ENCODE measurements around the gene ANKRD11. TPM values are rescaled to one million over a fixed set of nuclear protein-coding genes. Genes with fewer than 3 reads are reported as not detected.
A peak's percentile ranks its signal among the peaks of the same experiment; 100 is the strongest.

Gene ANKRD11
- polyA plus RNA-seq, 6 donors from 2014 or later = 0.78 to 24.8 (median 10.1) TPM

DNA sequence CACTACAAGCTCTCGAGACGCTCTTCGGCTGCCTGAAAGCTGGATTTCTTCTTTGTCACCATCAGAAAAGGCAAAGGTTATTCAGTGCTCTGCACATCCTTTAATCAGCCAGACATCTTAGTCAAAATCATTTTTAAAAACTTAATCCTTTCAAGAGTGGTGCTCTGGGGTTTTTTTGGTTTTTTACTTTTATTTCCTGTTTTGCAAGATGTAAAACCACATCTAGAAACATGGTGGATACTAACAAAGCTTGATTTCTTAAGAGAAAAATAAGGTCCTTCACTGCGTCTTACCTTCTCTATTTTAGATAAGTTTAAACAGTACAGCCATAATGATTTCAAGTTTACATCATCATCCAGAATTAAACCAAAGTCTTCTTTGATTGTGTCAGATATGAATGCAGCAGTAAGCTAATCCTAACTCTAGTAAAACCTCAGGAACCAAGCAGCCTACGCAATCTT, 6.3 kb downstream of the ANKRD11 start:
- H3K9me3 Mint-ChIP-seq = no peaks in the 10 kb centered on the region
- H3K4me1 Mint-ChIP-seq = peaks cover 77 to 91% (median 81%) of the 10 kb centered on the region in 3 donors
- H3K4me3 Mint-ChIP-seq = peak overlapping the region; percentile 63 to 90 (median 82)
- H3K36me3 Mint-ChIP-seq = peaks cover 0 to 7% of the 10 kb centered on the region in 2 donors
- DNase-seq (peak; percentile 52), ATAC-seq (ENCODE audit: low read depth in 2 of 2) (no peak)
- peaks cover 0 to 2% (median 0%) of the 10 kb centered on the region in 3 donors for H3K27me3 Mint-ChIP-seq
- peak overlapping the region; percentile 59 to 99 (median 95) for H3K27ac Mint-ChIP-seq

DNA sequence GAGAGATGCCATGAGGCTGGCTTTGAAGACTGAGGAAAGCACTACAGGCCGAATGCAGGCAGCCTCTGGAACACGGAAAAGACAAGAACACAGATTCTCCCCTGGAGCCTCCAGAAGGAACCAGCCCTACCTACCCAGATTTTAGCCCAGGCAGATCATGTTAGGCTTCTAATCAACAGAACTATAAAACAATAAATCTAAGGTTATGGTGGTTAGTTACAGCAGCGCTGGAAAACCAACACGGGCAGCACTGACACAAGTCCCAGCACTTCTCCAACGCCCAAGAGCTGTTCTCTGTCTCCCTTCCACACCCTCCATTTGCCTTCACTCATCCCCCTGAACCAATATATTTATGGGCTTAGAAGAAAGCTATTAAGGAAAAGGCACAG, 7.5 kb downstream of the ANKRD11 start:
- Mint-ChIP-seq H3K4me3 (peak overlapping the region; percentile 44 to 90 (median 80)), H3K27me3 (no peaks in the 10 kb centered on the region), H3K27ac (peak overlapping the region in 3 of 6 donors; percentile 14 to 93 (median 51)), H3K4me1 (peaks cover 76 to 95% (median 80%) of the 10 kb centered on the region in 3 donors), H3K36me3 (peaks cover 0 to 7% of the 10 kb centered on the region in 2 donors), H3K9me3 (no peaks in the 10 kb centered on the region)
- DNase-seq (no peak), ATAC-seq (ENCODE audit: low read depth in 2 of 2) (no peak)

GRCh38 chr16:89482150-89482816, 8.1 kb downstream of the ANKRD11 start:
- Mint-ChIP-seq H3K27me3 (no peaks in the 10 kb centered on the region), H3K9me3 (no peaks in the 10 kb centered on the region), H3K4me3 (peak overlapping the region; percentile 30 to 90 (median 71)), H3K36me3 (peaks cover 0 to 7% of the 10 kb centered on the region in 2 donors), H3K4me1 (peaks cover 74 to 96% (median 78%) of the 10 kb centered on the region in 3 donors), H3K27ac (peak overlapping the region in 5 of 6 donors; percentile 14 to 72 (median 44))
- DNase-seq = no peak
- no peak for ATAC-seq (ENCODE audit: low read depth in 2 of 2)

- Mint-ChIP-seq H3K4me1 (peaks cover 77 to 96% (median 85%) of the 10 kb centered on the region in 3 donors), H3K36me3 (peaks cover 0 to 7% of the 10 kb centered on the region in 2 donors), H3K9me3 (no peaks in the 10 kb centered on the region), H3K4me3 (peak overlapping the region in 3 of 8 donors; percentile 19 to 90 (median 78)), H3K27ac (peak overlapping the region in 1 of 6 donors; percentile 81), H3K27me3 (no peaks in the 10 kb centered on the region)
- DNase-seq (no peak), ATAC-seq (ENCODE audit: low read depth in 2 of 2) (no peak)
These were observed 8.9 kb downstream of the ANKRD11 start for GRCh38 chr16:89481356-89481955.

DNA sequence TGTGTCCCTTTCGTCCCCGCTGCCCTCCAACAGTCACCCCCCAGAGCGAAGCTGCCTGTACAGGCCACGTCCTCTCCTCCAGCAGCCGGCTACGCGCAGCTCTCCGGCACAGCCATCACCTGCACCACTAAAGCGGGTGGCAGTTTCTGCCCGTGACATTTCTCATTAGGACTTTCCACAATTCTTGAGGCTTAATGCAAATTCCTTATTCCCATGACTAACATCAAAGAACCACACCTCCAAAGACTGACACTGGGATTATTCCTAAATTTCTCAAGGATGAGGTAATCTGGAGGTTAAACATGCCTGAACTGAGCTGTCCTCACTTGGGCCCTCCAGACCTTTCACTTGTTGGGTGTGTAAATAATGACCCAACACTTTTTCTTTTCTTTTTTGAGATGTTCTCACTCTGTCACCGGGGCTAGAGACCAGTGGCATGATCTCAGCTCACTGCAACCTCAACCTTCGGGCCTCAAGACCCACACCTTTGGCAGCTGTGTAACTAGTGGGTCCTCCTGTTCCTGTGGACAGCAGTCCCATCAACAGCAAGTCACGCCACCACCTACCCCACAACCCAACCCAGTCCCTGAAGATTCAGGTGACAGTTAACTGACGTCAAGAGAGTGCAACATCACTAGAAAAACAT, 11.7 kb downstream of the ANKRD11 start:
- Mint-ChIP-seq H3K27ac (peak overlapping the region; percentile 71 to 92 (median 87)), H3K27me3 (no peaks in the 10 kb centered on the region), H3K4me3 (peak overlapping the region in 5 of 8 donors; percentile 54 to 77 (median 65)), H3K36me3 (peaks cover 5 to 7% of the 10 kb centered on the region in 2 donors), H3K4me1 (peaks cover 71 to 96% (median 84%) of the 10 kb centered on the region in 3 donors), H3K9me3 (no peaks in the 10 kb centered on the region)
- ATAC-seq (ENCODE audit: low read depth in 2 of 2) (no peak), DNase-seq (no peak)

DNA sequence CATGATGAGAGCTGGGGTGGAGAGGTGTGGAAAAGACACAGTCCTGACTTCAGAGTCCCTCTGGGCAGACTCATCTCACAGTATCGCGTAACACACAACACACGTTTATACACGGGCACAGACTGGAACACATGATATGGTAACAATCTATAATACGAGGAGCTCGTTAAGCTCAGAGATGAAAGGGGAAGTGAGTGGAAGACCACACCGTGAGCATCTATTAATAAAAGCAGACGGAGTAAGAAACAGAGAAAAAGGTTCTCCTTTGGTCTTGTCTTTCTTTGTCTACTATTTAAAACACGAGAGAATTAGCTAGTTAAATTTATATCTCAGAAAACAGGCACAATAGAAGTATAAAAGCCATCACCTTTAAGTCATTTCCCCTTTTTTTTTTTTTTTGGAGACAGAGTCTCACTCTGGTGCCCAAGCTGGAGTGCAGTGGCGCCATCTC, 13.5 kb downstream of the ANKRD11 start:
- Mint-ChIP-seq H3K27ac (peak overlapping the region; percentile 36 to 95 (median 86)), H3K36me3 (peaks cover 5 to 7% of the 10 kb centered on the region in 2 donors), H3K27me3 (no peaks in the 10 kb centered on the region), H3K4me1 (peaks cover 73 to 96% (median 86%) of the 10 kb centered on the region in 3 donors), H3K9me3 (no peaks in the 10 kb centered on the region), H3K4me3 (peak overlapping the region; percentile 55 to 91 (median 74))
- ATAC-seq (ENCODE audit: low read depth in 2 of 2) = peak; percentile 93 to 94
- DNase-seq = peak; percentile 76

DNA sequence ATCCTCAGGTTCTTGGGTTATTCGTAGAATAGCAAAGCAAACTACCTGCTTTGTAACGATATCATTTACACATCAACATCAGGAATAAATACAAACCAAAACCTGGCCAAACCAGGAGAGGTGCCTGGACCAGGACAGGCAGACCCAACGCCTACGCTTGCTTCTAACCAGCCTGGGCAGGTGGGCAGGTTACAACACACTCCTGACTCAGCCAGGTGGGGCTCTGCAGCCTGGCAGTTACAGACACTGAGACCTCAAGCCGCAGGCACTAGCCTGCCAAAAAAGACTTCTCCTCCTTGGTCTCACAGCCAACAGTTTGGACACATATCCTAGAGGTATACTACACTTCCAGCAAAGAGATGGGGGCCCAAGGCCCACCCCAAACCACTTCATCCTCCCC, 14.0 kb downstream of the ANKRD11 start:
- H3K4me1 Mint-ChIP-seq = peaks cover 72 to 96% (median 86%) of the 10 kb centered on the region in 3 donors
- ATAC-seq (ENCODE audit: low read depth in 2 of 2) (peak; percentile 5 to 11), DNase-seq (no peak)
- peak overlapping the region; percentile 36 to 95 (median 86) for H3K27ac Mint-ChIP-seq
- no peaks in the 10 kb centered on the region for H3K27me3 Mint-ChIP-seq
- peak overlapping the region; percentile 55 to 91 (median 74) for H3K4me3 Mint-ChIP-seq
- peaks cover 5 to 7% of the 10 kb centered on the region in 2 donors for H3K36me3 Mint-ChIP-seq
- no peaks in the 10 kb centered on the region for H3K9me3 Mint-ChIP-seq

GRCh38 chr16:89475144-89475543, 15.2 kb downstream of the ANKRD11 start:
- Mint-ChIP-seq H3K36me3 (peaks cover 0 to 5% of the 10 kb centered on the region in 2 donors), H3K27ac (peak overlapping the region in 2 of 6 donors; percentile 20 to 63), H3K27me3 (no peaks in the 10 kb centered on the region), H3K4me1 (peaks cover 65 to 94% (median 85%) of the 10 kb centered on the region in 3 donors), H3K9me3 (no peaks in the 10 kb centered on the region), H3K4me3 (peak overlapping the region in 3 of 8 donors; percentile 21 to 76 (median 56))
- ATAC-seq (ENCODE audit: low read depth in 2 of 2) (no peak), DNase-seq (no peak)

- H3K4me3 Mint-ChIP-seq = peak overlapping the region in 3 of 8 donors; percentile 7 to 44 (median 39)
- H3K27ac Mint-ChIP-seq = peak overlapping the region in 2 of 6 donors; percentile 13 to 75
- H3K27me3 Mint-ChIP-seq = no peaks in the 10 kb centered on the region
- H3K9me3 Mint-ChIP-seq = no peaks in the 10 kb centered on the region
- peaks cover 0 to 5% of the 10 kb centered on the region in 2 donors for H3K36me3 Mint-ChIP-seq
- H3K4me1 Mint-ChIP-seq = peaks cover 63 to 92% (median 89%) of the 10 kb centered on the region in 3 donors
- no peak for DNase-seq
- no peak for ATAC-seq (ENCODE audit: low read depth in 2 of 2)
These were observed 16.5 kb downstream of the ANKRD11 start for GRCh38 chr16:89473791-89474414.

DNA sequence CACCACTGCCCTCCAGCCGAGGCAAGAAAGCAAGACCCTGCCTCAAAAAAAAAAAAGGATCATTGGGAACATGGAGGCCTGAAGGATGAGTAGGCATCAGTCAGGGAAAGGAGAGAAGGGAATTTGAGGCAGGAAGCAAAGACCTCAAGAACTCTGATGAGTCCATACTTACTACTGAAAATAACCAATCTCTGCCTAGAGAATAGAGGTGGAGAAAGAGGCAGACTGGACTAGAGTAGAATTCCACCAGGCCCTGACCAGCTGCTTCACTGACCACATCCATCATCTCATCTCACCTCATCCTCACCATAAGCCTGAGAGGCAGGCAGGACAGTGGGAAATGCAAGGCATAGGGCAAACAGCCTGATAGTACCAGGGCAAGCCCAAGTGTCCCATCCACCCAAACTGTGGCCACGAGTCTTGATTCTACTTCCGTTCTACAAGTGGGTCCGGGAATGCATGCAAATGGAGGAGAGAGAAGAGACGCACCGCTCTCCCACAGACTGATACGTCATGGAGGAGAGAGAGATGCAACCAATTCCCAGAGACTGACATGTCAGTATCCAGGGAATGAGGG, 17.1 kb downstream of the ANKRD11 start:
- Mint-ChIP-seq H3K27ac (no peak overlapping the region), H3K4me3 (peak overlapping the region in 2 of 8 donors; percentile 49 to 52), H3K36me3 (peaks cover 0 to 5% of the 10 kb centered on the region in 2 donors), H3K4me1 (peaks cover 57 to 88% (median 85%) of the 10 kb centered on the region in 3 donors), H3K9me3 (no peaks in the 10 kb centered on the region), H3K27me3 (no peaks in the 10 kb centered on the region)
- DNase-seq = no peak
- ATAC-seq (ENCODE audit: low read depth in 2 of 2) = no peak

DNA sequence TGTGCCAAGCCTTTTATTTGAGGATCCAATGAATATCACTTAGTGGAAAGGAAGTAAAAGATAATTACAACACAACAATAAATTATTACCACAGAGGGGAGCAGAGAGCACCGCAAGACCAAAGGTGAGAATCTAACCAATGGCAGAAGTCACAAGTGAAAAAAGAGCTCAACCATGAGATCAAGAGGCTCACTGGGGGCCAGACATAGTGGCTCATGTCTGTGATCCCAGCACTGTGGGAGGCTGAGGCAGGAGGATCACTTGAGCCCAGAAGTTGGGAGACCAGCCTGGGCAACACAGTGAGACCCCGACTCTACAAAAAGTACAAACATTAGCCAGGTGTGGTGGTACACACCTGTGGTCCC, 17.7 kb downstream of the ANKRD11 start:
- no peak overlapping the region for H3K27ac Mint-ChIP-seq
- peaks cover 0 to 5% of the 10 kb centered on the region in 2 donors for H3K36me3 Mint-ChIP-seq
- peaks cover 54 to 88% (median 87%) of the 10 kb centered on the region in 3 donors for H3K4me1 Mint-ChIP-seq
- DNase-seq (no peak), ATAC-seq (ENCODE audit: low read depth in 2 of 2) (no peak)
- H3K27me3 Mint-ChIP-seq = no peaks in the 10 kb centered on the region
- H3K9me3 Mint-ChIP-seq = no peaks in the 10 kb centered on the region
- no peak overlapping the region for H3K4me3 Mint-ChIP-seq

- Mint-ChIP-seq H3K9me3 (no peaks in the 10 kb centered on the region), H3K4me1 (peaks cover 35 to 73% (median 64%) of the 10 kb centered on the region in 3 donors), H3K27ac (peak overlapping the region in 1 of 6 donors; percentile 38), H3K36me3 (no peaks in the 10 kb centered on the region), H3K4me3 (no peak overlapping the region), H3K27me3 (no peaks in the 10 kb centered on the region)
- DNase-seq (no peak), ATAC-seq (ENCODE audit: low read depth in 2 of 2) (no peak)
These were observed 23.0 kb downstream of the ANKRD11 start for GRCh38 chr16:89467382-89467781.
